ENCODE results near the gene ST8SIA2. TPM values are rescaled to one million over a fixed set of nuclear protein-coding genes. Genes with fewer than 3 reads are reported as not detected.
A peak's percentile ranks its signal among the peaks of the same experiment; 100 is the strongest.

ST8SIA2 gene
- polyA plus RNA-seq, 1 of the 3 experiments (the other 2 are of a cell fraction): 0.05 TPM

DNA sequence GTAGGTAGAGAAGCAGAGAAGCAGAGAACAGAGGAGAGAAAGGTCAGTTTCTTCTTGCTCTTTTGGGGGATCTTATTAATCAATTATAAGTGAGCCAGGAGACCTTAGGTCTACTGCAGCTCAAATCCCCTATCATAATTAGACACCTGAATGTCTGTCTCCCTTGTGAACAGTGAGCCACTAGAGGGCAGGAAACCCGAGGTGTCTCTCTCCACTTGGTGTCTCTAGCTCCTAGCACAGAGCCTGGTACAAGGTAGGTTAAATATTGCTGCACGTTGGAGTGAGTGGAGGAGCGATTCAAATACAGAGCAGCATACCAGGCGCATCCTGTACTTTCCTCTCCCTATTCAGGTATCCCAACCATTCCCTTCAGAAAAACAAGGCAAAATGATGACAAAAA is 2.0 kb upstream of the ST8SIA2 start:
- Histone ChIP-seq H2AFZ (ENCODE audit: low read depth) (no peak overlapping the region), H3K9me2 (no peaks in the 10 kb centered on the region), H3K9ac (no peak overlapping the region), H3K4me3 (ENCODE audit: low read depth in 2 of 2, low read length in 1 of 2) (no peak overlapping the region), H3K4me1 (ENCODE audit: control insufficient read depth in 1 of 2, insufficient read depth in 2 of 2, low read depth in 1 of 2, low read length in 1 of 2) (no peaks in the 10 kb centered on the region; a peak in 1 of 4 replicates), H3K27me3 (ENCODE audit: insufficient read depth) (no peaks in the 10 kb centered on the region), H3K27ac (ENCODE audit: low read depth in 2 of 2, low read length in 1 of 2) (no peak overlapping the region), H4K20me1 (ENCODE audit: insufficient read depth) (no peaks in the 10 kb centered on the region), H3K9me3 (no peaks in the 10 kb centered on the region), H3F3A (replicated peaks; ENCODE audit: insufficient read depth) (no peaks in the 10 kb centered on the region), H3K4me2 (no peak overlapping the region), H3K36me3 (replicated peaks in 1 of 2; ENCODE audit: control insufficient read depth in 1 of 2, insufficient read depth in 2 of 2, low read length in 1 of 2) (no peaks in the 10 kb centered on the region), H3K79me2 (ENCODE audit: insufficient read depth) (no peaks in the 10 kb centered on the region)
- POLR2A ChIA-PET: no interaction called here
- CTCF ChIA-PET: interaction anchor here (0.6 to 2.2 kb wide), 19 partner anchors 9 to 345 kb away, joined by 3 to 12 read pairs (median 3); no protein-coding TSS in a partner anchor
- DNase-seq: no peak
- TF ChIP-seq TEAD4 (IDR thresholded peaks at IDR 0.05; ENCODE audit: borderline replicate concordance, insufficient read depth) (no peak), SMC3 (IDR thresholded peaks at IDR 0.05; ENCODE audit: low read depth, low read length) (peak; percentile 16; the same call in 1 of the 2 replicates), RAD21 (IDR thresholded peaks at IDR 0.05; ENCODE audit: low read length) (peak; percentile 54)
- whole genome bisulfite sequencing (ENCODE audit: low lambda C conversion rate): 60% methylated on average over 2 of the region's 4 CpGs

DNA sequence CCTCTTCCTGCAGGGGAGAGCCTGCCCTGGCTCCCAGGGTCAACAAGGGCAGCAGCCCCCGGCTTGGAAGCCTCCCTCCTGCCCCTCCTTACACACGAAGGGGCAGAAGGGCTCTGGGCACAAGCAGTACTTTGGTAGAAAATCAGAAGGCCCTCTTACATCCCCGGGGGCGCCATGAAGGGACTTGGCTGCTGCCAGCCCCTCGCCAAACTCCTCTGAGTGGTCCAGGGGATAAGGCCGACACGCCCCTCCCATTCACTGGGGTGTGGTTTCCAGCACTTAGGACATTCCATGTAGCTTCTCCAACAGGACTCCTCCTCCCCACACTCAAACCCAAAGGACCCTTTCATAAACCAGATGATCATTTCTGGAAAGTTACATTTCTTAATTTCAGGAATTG is 1.2 kb upstream of the ST8SIA2 start:
- no peaks in the 10 kb centered on the region; a peak in 1 of 4 replicates for H3K4me1 ChIP-seq (ENCODE audit: control insufficient read depth in 1 of 2, insufficient read depth in 2 of 2, low read depth in 1 of 2, low read length in 1 of 2)
- no peak overlapping the region for H3K27ac ChIP-seq (ENCODE audit: low read depth in 2 of 2, low read length in 1 of 2)
- no peaks in the 10 kb centered on the region for H3K27me3 ChIP-seq (ENCODE audit: insufficient read depth)
- POLR2A ChIA-PET: no interaction called here
- no peak overlapping the region for H3K4me3 ChIP-seq (ENCODE audit: low read depth in 2 of 2, low read length in 1 of 2)
- no peaks in the 10 kb centered on the region for H3K9me3 ChIP-seq
- H3K9ac ChIP-seq: no peak overlapping the region
- H3K4me2 ChIP-seq: no peak overlapping the region
- 47% methylated on average over 5 of the region's 7 CpGs for WGBS (ENCODE audit: low lambda C conversion rate)
- CTCF ChIA-PET: interaction anchor here (1.2 to 1.4 kb wide), 4 partner anchors 13 to 225 kb away, joined by 3 to 6 read pairs (median 4); no protein-coding TSS in a partner anchor
- no peak for DNase-seq
- H3K36me3 ChIP-seq (replicated peaks in 1 of 2; ENCODE audit: control insufficient read depth in 1 of 2, insufficient read depth in 2 of 2, low read length in 1 of 2): no peaks in the 10 kb centered on the region
- TF ChIP-seq RXRA (IDR thresholded peaks at IDR 0.05; ENCODE audit: borderline replicate concordance, low read depth) (no peak), SIN3A (IDR thresholded peaks at IDR 0.05; ENCODE audit: borderline replicate concordance, low read depth, low read length) (no peak), JUND (IDR thresholded peaks at IDR 0.05) (no peak), NFIC (IDR thresholded peaks at IDR 0.05; ENCODE audit: borderline replicate concordance) (no peak), TAF1 (IDR thresholded peaks at IDR 0.05; ENCODE audit: borderline replicate concordance, low read depth, low read length) (no peak)
- TF ChIP-seq, protein P1, sequence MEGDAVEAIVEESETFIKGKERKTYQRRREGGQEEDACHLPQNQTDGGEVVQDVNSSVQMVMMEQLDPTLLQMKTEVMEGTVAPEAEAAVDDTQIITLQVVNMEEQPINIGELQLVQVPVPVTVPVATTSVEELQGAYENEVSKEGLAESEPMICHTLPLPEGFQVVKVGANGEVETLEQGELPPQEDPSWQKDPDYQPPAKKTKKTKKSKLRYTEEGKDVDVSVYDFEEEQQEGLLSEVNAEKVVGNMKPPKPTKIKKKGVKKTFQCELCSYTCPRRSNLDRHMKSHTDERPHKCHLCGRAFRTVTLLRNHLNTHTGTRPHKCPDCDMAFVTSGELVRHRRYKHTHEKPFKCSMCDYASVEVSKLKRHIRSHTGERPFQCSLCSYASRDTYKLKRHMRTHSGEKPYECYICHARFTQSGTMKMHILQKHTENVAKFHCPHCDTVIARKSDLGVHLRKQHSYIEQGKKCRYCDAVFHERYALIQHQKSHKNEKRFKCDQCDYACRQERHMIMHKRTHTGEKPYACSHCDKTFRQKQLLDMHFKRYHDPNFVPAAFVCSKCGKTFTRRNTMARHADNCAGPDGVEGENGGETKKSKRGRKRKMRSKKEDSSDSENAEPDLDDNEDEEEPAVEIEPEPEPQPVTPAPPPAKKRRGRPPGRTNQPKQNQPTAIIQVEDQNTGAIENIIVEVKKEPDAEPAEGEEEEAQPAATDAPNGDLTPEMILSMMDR (IDR thresholded peaks at IDR 0.05): no peak
- H3K79me2 ChIP-seq (ENCODE audit: insufficient read depth): no peaks in the 10 kb centered on the region
- H3K9me2 ChIP-seq: no peaks in the 10 kb centered on the region
- H4K20me1 ChIP-seq (ENCODE audit: insufficient read depth): no peaks in the 10 kb centered on the region
- H3F3A ChIP-seq (replicated peaks; ENCODE audit: insufficient read depth): no peaks in the 10 kb centered on the region
- H2AFZ ChIP-seq (ENCODE audit: low read depth): no peak overlapping the region

DNA sequence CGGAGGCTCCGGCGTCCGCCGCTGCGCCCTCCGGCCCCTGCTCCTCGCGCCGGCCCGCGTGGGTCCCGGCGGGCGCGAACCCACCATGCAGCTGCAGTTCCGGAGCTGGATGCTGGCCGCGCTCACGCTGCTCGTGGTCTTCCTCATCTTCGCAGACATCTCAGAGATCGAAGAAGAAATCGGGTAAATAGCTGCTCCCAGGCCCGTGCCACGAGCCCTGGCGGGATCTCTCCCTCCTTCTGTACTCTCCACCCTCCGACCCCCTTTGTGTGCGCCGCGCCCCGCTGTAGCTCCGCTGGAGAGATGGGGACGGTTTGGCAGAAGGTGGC is 263 bp downstream of the ST8SIA2 start:
- Histone ChIP-seq H4K20me1 (ENCODE audit: insufficient read depth) (no peaks in the 10 kb centered on the region), H3K4me1 (ENCODE audit: control insufficient read depth in 1 of 2, insufficient read depth in 2 of 2, low read depth in 1 of 2, low read length in 1 of 2) (no peaks in the 10 kb centered on the region; a peak in 1 of 4 replicates), H3K27ac (ENCODE audit: low read depth in 2 of 2, low read length in 1 of 2) (no peak overlapping the region), H3K9me2 (no peaks in the 10 kb centered on the region), H3K79me2 (ENCODE audit: insufficient read depth) (no peaks in the 10 kb centered on the region), H3K9me3 (no peaks in the 10 kb centered on the region), H3F3A (replicated peaks; ENCODE audit: insufficient read depth) (no peaks in the 10 kb centered on the region), H3K36me3 (replicated peaks in 1 of 2; ENCODE audit: control insufficient read depth in 1 of 2, insufficient read depth in 2 of 2, low read length in 1 of 2) (no peaks in the 10 kb centered on the region), H3K4me2 (no peak overlapping the region), H3K27me3 (ENCODE audit: insufficient read depth) (no peaks in the 10 kb centered on the region), H2AFZ (ENCODE audit: low read depth) (no peak overlapping the region), H3K9ac (no peak overlapping the region), H3K4me3 (ENCODE audit: low read depth in 2 of 2, low read length in 1 of 2) (peak overlapping the region in 1 of 2 experiments; percentile 43; a peak in 2 of 4 replicates)
- POLR2A ChIA-PET: interaction anchor here (1.5 kb wide), 1 partner anchor 15 kb away, joined by 3 read pairs; no protein-coding TSS in a partner anchor
- no peak for DNase-seq
- CTCF ChIA-PET: interaction anchor here (0.6 to 2.1 kb wide), 12 partner anchors 9 to 321 kb away, joined by 3 to 15 read pairs (median 4); no protein-coding TSS in a partner anchor
- WGBS (ENCODE audit: low lambda C conversion rate): 3% methylated on average over 21 of the region's 34 CpGs
- TF ChIP-seq, protein P2, sequence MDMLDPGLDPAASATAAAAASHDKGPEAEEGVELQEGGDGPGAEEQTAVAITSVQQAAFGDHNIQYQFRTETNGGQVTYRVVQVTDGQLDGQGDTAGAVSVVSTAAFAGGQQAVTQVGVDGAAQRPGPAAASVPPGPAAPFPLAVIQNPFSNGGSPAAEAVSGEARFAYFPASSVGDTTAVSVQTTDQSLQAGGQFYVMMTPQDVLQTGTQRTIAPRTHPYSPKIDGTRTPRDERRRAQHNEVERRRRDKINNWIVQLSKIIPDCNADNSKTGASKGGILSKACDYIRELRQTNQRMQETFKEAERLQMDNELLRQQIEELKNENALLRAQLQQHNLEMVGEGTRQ (IDR thresholded peaks at IDR 0.05; ENCODE audit: borderline replicate concordance, low read depth, low read length): no peak
- TF ChIP-seq, protein P3, sequence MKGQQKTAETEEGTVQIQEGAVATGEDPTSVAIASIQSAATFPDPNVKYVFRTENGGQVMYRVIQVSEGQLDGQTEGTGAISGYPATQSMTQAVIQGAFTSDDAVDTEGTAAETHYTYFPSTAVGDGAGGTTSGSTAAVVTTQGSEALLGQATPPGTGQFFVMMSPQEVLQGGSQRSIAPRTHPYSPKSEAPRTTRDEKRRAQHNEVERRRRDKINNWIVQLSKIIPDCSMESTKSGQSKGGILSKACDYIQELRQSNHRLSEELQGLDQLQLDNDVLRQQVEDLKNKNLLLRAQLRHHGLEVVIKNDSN (IDR thresholded peaks at IDR 0.05; ENCODE audit: borderline replicate concordance, low read depth): no peak
- TF ChIP-seq, protein P4, sequence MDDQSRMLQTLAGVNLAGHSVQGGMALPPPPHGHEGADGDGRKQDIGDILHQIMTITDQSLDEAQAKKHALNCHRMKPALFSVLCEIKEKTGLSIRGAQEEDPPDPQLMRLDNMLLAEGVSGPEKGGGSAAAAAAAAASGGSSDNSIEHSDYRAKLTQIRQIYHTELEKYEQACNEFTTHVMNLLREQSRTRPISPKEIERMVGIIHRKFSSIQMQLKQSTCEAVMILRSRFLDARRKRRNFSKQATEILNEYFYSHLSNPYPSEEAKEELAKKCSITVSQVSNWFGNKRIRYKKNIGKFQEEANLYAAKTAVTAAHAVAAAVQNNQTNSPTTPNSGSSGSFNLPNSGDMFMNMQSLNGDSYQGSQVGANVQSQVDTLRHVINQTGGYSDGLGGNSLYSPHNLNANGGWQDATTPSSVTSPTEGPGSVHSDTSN (IDR thresholded peaks at IDR 0.05): no peak
- TF ChIP-seq, protein P5, sequence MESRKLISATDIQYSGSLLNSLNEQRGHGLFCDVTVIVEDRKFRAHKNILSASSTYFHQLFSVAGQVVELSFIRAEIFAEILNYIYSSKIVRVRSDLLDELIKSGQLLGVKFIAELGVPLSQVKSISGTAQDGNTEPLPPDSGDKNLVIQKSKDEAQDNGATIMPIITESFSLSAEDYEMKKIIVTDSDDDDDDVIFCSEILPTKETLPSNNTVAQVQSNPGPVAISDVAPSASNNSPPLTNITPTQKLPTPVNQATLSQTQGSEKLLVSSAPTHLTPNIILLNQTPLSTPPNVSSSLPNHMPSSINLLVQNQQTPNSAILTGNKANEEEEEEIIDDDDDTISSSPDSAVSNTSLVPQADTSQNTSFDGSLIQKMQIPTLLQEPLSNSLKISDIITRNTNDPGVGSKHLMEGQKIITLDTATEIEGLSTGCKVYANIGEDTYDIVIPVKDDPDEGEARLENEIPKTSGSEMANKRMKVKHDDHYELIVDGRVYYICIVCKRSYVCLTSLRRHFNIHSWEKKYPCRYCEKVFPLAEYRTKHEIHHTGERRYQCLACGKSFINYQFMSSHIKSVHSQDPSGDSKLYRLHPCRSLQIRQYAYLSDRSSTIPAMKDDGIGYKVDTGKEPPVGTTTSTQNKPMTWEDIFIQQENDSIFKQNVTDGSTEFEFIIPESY (IDR thresholded peaks at IDR 0.05; ENCODE audit: borderline replicate concordance, low read depth): no peak
- TF ChIP-seq FOXM1 (IDR thresholded peaks at IDR 0.05; ENCODE audit: low read depth): no peak
- TF ChIP-seq GATA2 (CRISPR knock-in tag; IDR thresholded peaks at IDR 0.05): no peak
- no peak for TF ChIP-seq RCOR1 (IDR thresholded peaks at IDR 0.05; ENCODE audit: low read length)
